ENCODE measurements around the gene TNS3.

The TNS3 gene

GRCh38 chr7:47355684-47356083 is 226.2 kb downstream of the TNS3 start:
- no peak for DNase-seq

GRCh38 chr7:47354831-47355541 is 226.9 kb downstream of the TNS3 start:
- DNase-seq: peak; percentile 51

- DNase-seq: peak; percentile 56
Observed at GRCh38 chr7:47354071-47354470, 227.8 kb downstream of the TNS3 start.

GRCh38 chr7:47352394-47352968 is 229.4 kb downstream of the TNS3 start:
- DNase-seq: no peak

- DNase-seq: no peak
Observed at GRCh38 chr7:47351233-47352154, 230.4 kb downstream of the TNS3 start.

- DNase-seq: no peak
Observed at GRCh38 chr7:47350425-47350824, 231.5 kb downstream of the TNS3 start.

GRCh38 chr7:47349401-47349800 is 232.5 kb downstream of the TNS3 start:
- DNase-seq: no peak

GRCh38 chr7:47347816-47348385 is 234.0 kb downstream of the TNS3 start:
- DNase-seq: no peak

- no peak for DNase-seq
Observed at GRCh38 chr7:47347346-47347745, 234.6 kb downstream of the TNS3 start.

GRCh38 chr7:47346377-47346914 is 235.5 kb downstream of the TNS3 start:
- no peak for DNase-seq

- no peak for DNase-seq
Observed at GRCh38 chr7:47345857-47346298, 236.0 kb downstream of the TNS3 start.

- no peak for DNase-seq
Observed at GRCh38 chr7:47344171-47344955, 237.5 kb downstream of the TNS3 start.

- DNase-seq: no peak
Observed at GRCh38 chr7:47343061-47343455, 238.9 kb downstream of the TNS3 start.

- DNase-seq: peak; percentile 94
Observed at GRCh38 chr7:47342296-47343060, 239.4 kb downstream of the TNS3 start.

- DNase-seq: no peak
Observed at GRCh38 chr7:47340517-47340916, 241.4 kb downstream of the TNS3 start.

- no peak for DNase-seq
Observed at GRCh38 chr7:47338026-47338425, 243.9 kb downstream of the TNS3 start.

GRCh38 chr7:47337531-47337930 is 244.4 kb downstream of the TNS3 start:
- no peak for DNase-seq

GRCh38 chr7:47336472-47337425 is 245.2 kb downstream of the TNS3 start:
- no peak for DNase-seq

- DNase-seq: no peak
Observed at GRCh38 chr7:47335557-47336471, 246.1 kb downstream of the TNS3 start.
